Activated T-helper 17 cell treated with anti-CD3 and anti-CD28 coated beads, Interleukin-2, amount 50 U/mL, for 72 hours (primary cell): ENCODE results near the gene PPP1R12C. TPM values are rescaled to one million over a fixed set of nuclear protein-coding genes. Genes with fewer than 3 reads are reported as not detected.

Source experiments
- ATAC-seq: fragments of 150-1000 bp; cut with Tn5 transposase; replicated peaks from 2 replicates; pipeline ENCODE4 v1.10.0; 2021; ENCODE audit warnings: mild to moderate bottlenecking, moderate library complexity
- H3K27ac Mint-ChIP-seq: one replicate; pipeline ENCODE4 v1.8.0; 2022; ENCODE audit warnings: mixed read lengths
- H3K27me3 Mint-ChIP-seq: one replicate; pipeline ENCODE4 v1.8.0; 2022; ENCODE audit warnings: mixed read lengths
- H3K36me3 Mint-ChIP-seq: one replicate; pipeline ENCODE4 v1.8.0; 2022; ENCODE audit warnings: low read depth, mild to moderate bottlenecking, mixed read lengths
- H3K4me1 Mint-ChIP-seq: one replicate; pipeline ENCODE4 v1.8.0; 2022; ENCODE audit warnings: mixed read lengths
- H3K4me3 Mint-ChIP-seq: one replicate; pipeline ENCODE4 v1.8.0; 2022; ENCODE audit warnings: mild to moderate bottlenecking, mixed read lengths
- H3K9me3 Mint-ChIP-seq: one replicate; pipeline ENCODE4 v1.8.0; 2022; ENCODE audit warnings: mixed read lengths
- total RNA-seq, 2 donors: library from RNA; stranded (reverse); gene quantifications; one replicate each; pipeline ENCODE4 v1.2.3, GENCODE V29; 2022

The PPP1R12C gene
- total RNA-seq, 2 donors from 2014 or later, result 74.5 to 94.8 TPM

- Mint-ChIP-seq H3K27ac (no peak overlapping the region), H3K27me3 (peaks cover 11% of the 10 kb centered on the region), H3K4me1 (peaks cover 17% of the 10 kb centered on the region), H3K36me3 (no peaks in the 10 kb centered on the region), H3K4me3 (no peak overlapping the region), H3K9me3 (peaks cover 13% of the 10 kb centered on the region)
- no peak for ATAC-seq
Observed at GRCh38 chr19:55153652-55154264, 36.3 kb upstream of the PPP1R12C start.

- H3K4me1 Mint-ChIP-seq, result peaks cover 17% of the 10 kb centered on the region
- H3K4me3 Mint-ChIP-seq, result no peak overlapping the region
- H3K27me3 Mint-ChIP-seq, result peaks cover 19% of the 10 kb centered on the region
- peaks cover 13% of the 10 kb centered on the region for H3K9me3 Mint-ChIP-seq
- H3K36me3 Mint-ChIP-seq, result no peaks in the 10 kb centered on the region
- ATAC-seq, result no peak
- H3K27ac Mint-ChIP-seq, result peak overlapping the region; percentile 47
Observed at GRCh38 chr19:55152017-55152416, 34.6 kb upstream of the PPP1R12C start.

- Mint-ChIP-seq H3K36me3 (no peaks in the 10 kb centered on the region), H3K27me3 (peaks cover 31% of the 10 kb centered on the region), H3K27ac (no peak within 1 kb of the TSS), H3K4me3 (no peak within 1 kb of the TSS), H3K4me1 (peaks cover 14% of the 10 kb centered on the region), H3K9me3 (peaks cover 13% of the 10 kb centered on the region)
- ATAC-seq, result no peak
Observed at GRCh38 chr19:55149078-55150003, 31.9 kb upstream of the PPP1R12C start, which contains the start of gene TNNT1. Gene TNNT1, minus strand, starts transcription at chr19:55149206. Its CDS starts 2,049 bp downstream, at chr19:55147157.

- peaks cover 10% of the 10 kb centered on the region for H3K9me3 Mint-ChIP-seq
- H3K4me3 Mint-ChIP-seq, result no peak overlapping the region
- ATAC-seq, result no peak
Observed at GRCh38 chr19:55147545-55148251, 30.3 kb upstream of the PPP1R12C start.

GRCh38 chr19:55146705-55147273 is 29.4 kb upstream of the PPP1R12C start:
- no peaks in the 10 kb centered on the region for H3K36me3 Mint-ChIP-seq
- peaks cover 39% of the 10 kb centered on the region for H3K27me3 Mint-ChIP-seq
- peak; percentile 14 for ATAC-seq
- peaks cover 4% of the 10 kb centered on the region for H3K9me3 Mint-ChIP-seq
- H3K4me3 Mint-ChIP-seq, result no peak overlapping the region
- H3K27ac Mint-ChIP-seq, result no peak overlapping the region
- peaks cover under 1% of the 10 kb centered on the region for H3K4me1 Mint-ChIP-seq

More at GRCh38 chr19:55147545-55148251, 30.3 kb upstream of the PPP1R12C start:
- peaks cover 39% of the 10 kb centered on the region for H3K27me3 Mint-ChIP-seq
- no peak overlapping the region for H3K27ac Mint-ChIP-seq
- H3K4me1 Mint-ChIP-seq, result peaks cover 6% of the 10 kb centered on the region
- H3K36me3 Mint-ChIP-seq, result no peaks in the 10 kb centered on the region

- no peaks in the 10 kb centered on the region for H3K36me3 Mint-ChIP-seq
- no peak for ATAC-seq
- H3K27ac Mint-ChIP-seq, result no peak overlapping the region
- H3K9me3 Mint-ChIP-seq, result no peaks in the 10 kb centered on the region
- no peak overlapping the region for H3K4me3 Mint-ChIP-seq
- H3K4me1 Mint-ChIP-seq, result no peaks in the 10 kb centered on the region
- peaks cover 40% of the 10 kb centered on the region for H3K27me3 Mint-ChIP-seq
Observed at GRCh38 chr19:55146078-55146704, 28.8 kb upstream of the PPP1R12C start.

GRCh38 chr19:55145232-55145631 is 27.8 kb upstream of the PPP1R12C start:
- no peak overlapping the region for H3K27ac Mint-ChIP-seq
- no peaks in the 10 kb centered on the region for H3K36me3 Mint-ChIP-seq
- H3K27me3 Mint-ChIP-seq, result peaks cover 45% of the 10 kb centered on the region
- H3K4me1 Mint-ChIP-seq, result no peaks in the 10 kb centered on the region
- H3K9me3 Mint-ChIP-seq, result no peaks in the 10 kb centered on the region
- no peak for ATAC-seq
- H3K4me3 Mint-ChIP-seq, result no peak overlapping the region

- H3K36me3 Mint-ChIP-seq, result no peaks in the 10 kb centered on the region
- H3K4me1 Mint-ChIP-seq, result no peaks in the 10 kb centered on the region
- ATAC-seq, result no peak
- no peak overlapping the region for H3K4me3 Mint-ChIP-seq
- H3K27ac Mint-ChIP-seq, result no peak overlapping the region
- peaks cover 29% of the 10 kb centered on the region for H3K27me3 Mint-ChIP-seq
- H3K9me3 Mint-ChIP-seq, result no peaks in the 10 kb centered on the region
Observed at GRCh38 chr19:55141696-55142095, 24.3 kb upstream of the PPP1R12C start.

GRCh38 chr19:55137915-55138314 is 20.5 kb upstream of the PPP1R12C start:
- no peak for ATAC-seq
- H3K4me1 Mint-ChIP-seq, result no peaks in the 10 kb centered on the region
- no peak overlapping the region for H3K27ac Mint-ChIP-seq
- H3K27me3 Mint-ChIP-seq, result peaks cover 13% of the 10 kb centered on the region
- no peaks in the 10 kb centered on the region for H3K36me3 Mint-ChIP-seq
- H3K4me3 Mint-ChIP-seq, result no peak overlapping the region
- H3K9me3 Mint-ChIP-seq, result no peaks in the 10 kb centered on the region

- Mint-ChIP-seq H3K36me3 (no peaks in the 10 kb centered on the region), H3K9me3 (no peaks in the 10 kb centered on the region), H3K4me3 (no peak overlapping the region), H3K4me1 (no peaks in the 10 kb centered on the region), H3K27me3 (peaks cover 14% of the 10 kb centered on the region), H3K27ac (no peak overlapping the region)
- ATAC-seq, result no peak
Observed at GRCh38 chr19:55136399-55137102, 19.1 kb upstream of the PPP1R12C start.

- no peaks in the 10 kb centered on the region for H3K9me3 Mint-ChIP-seq
- no peak for ATAC-seq
- H3K4me3 Mint-ChIP-seq, result no peak overlapping the region
- no peaks in the 10 kb centered on the region for H3K36me3 Mint-ChIP-seq
- H3K27me3 Mint-ChIP-seq, result peaks cover 16% of the 10 kb centered on the region
- no peak overlapping the region for H3K27ac Mint-ChIP-seq
- H3K4me1 Mint-ChIP-seq, result no peaks in the 10 kb centered on the region
Observed at GRCh38 chr19:55134736-55135135, 17.3 kb upstream of the PPP1R12C start.

GRCh38 chr19:55133639-55134444 is 16.4 kb upstream of the PPP1R12C start:
- Mint-ChIP-seq H3K9me3 (no peaks in the 10 kb centered on the region), H3K27ac (no peak overlapping the region), H3K4me1 (no peaks in the 10 kb centered on the region), H3K36me3 (no peaks in the 10 kb centered on the region), H3K4me3 (no peak overlapping the region), H3K27me3 (peaks cover 22% of the 10 kb centered on the region)
- no peak for ATAC-seq
